GM10266 (cell line): ENCODE results near the gene THAP8.
A peak's percentile ranks its signal among the peaks of the same experiment; 100 is the strongest.

Experiments
- DNase-seq: peaks from one replicate; pipeline ENCODE4 v3.0.0; 2012; ENCODE audit errors: extremely low spot score
- CTCF ChIP-seq: IDR thresholded peaks from 2 replicates; pipeline ENCODE4 v1.5.1; 2012; ENCODE audit warnings: mild to moderate bottlenecking, low read depth; ENCODE audit not compliant: control insufficient read depth, insufficient read depth; ENCODE audit errors: missing control alignments

Gene THAP8

GRCh38 chr19:35992907-35993765 is 60.9 kb downstream of the THAP8 start:
- TF ChIP-seq CTCF = no peak
- peak; percentile 62 for DNase-seq

GRCh38 chr19:35991731-35992450 is 62.2 kb downstream of the THAP8 start:
- DNase-seq = no peak
- TF ChIP-seq CTCF = no peak

GRCh38 chr19:35990771-35991730 is 63.0 kb downstream of the THAP8 start:
- DNase-seq = no peak
- TF ChIP-seq CTCF = no peak

GRCh38 chr19:35990156-35990555 is 63.9 kb downstream of the THAP8 start:
- no peak for DNase-seq
- TF ChIP-seq CTCF = no peak

- no peak for TF ChIP-seq CTCF
- DNase-seq = no peak
Measured at GRCh38 chr19:35988824-35989223, 65.3 kb downstream of the THAP8 start.

GRCh38 chr19:35987571-35987896 is 66.6 kb downstream of the THAP8 start:
- no peak for TF ChIP-seq CTCF
- DNase-seq = no peak
